Measurements from ENCODE around the gene CREB3L1. TPM values are rescaled to one million over a fixed set of nuclear protein-coding genes. Genes with fewer than 3 reads are reported as not detected.

Gene CREB3L1
- total and polyA plus RNA-seq, 7 donors = 0.66 to 63.1 (median 7.2) TPM

DNA sequence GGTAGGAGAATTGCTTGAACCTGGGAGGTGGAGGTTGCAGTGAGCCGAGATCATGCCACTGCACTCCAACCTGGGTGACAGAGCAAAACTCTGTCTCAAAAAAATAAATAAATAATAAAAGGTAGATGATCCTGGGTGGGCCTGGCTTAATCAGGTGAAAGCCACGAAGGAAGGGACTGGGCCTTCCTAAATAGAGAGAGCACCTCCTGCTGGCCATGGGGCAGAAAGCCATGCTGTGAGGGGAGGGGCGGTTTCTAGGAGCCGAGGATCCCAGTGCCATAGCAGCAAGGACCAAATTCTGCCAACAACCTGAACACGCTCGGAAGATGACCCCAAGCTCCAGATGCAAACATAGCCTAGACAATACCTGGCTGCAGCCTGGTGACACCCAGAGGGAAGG lies 45.3 kb downstream of the CREB3L1 start:
- WGBS, 2 donors = 85 to 89% methylated on average over 6 of the region's 6 CpGs
- H3K27me3 ChIP-seq = no peaks in the 10 kb centered on the region
- H3K4me3 ChIP-seq = no peak overlapping the region
- peaks cover 0 to under 1% (median 0%) of the 10 kb centered on the region in 4 donors for H3K36me3 ChIP-seq
- intact Hi-C loops (cut with DNase I) = no loop called here
- no peak for TF ChIP-seq POLR2A (IDR thresholded peaks at IDR 0.05)
- no peak overlapping the region for H3K27ac ChIP-seq
- DNase-seq = no peak
- H3K9me3 ChIP-seq = no peaks in the 10 kb centered on the region
- H3K4me1 ChIP-seq = no peaks in the 10 kb centered on the region

DNA sequence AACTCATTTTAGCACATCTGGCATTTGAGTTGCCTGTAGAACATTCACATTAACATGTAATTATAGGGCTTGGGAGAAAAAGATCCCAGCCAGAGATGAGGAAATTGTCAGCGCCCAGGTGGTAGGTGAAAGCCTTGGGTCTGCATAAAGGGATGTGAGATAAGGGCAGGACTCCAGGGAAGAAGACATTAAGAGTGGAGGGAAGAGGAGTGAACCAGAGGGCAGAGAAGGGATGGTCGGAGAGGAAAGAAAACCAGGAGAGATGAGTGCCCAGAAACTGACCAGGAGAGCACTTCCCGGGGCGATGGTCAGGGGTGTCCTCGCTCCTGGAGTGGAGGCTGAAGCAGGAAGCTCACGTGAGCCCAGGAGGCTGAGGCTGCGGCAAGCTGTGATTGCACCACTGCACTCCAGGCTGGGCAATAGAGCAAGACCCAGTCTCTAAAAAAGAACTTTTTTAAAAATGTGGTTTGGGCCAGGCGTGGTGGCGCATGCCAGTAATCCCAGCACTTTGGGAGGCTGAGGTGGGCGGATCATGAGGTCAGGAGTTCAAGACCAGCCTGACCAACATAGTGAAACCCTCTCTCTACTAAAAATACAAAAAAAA lies 49.5 kb downstream of the CREB3L1 start:
- peaks cover 0 to 41% (median 28%) of the 10 kb centered on the region in 3 donors for H3K27me3 ChIP-seq
- TF ChIP-seq POLR2AphosphoS5 (IDR thresholded peaks at IDR 0.05) (no peak), POLR2A (IDR thresholded peaks at IDR 0.05) (no peak), EP300 (IDR thresholded peaks at IDR 0.05) (no peak)
- TF ChIP-seq, protein P1, sequence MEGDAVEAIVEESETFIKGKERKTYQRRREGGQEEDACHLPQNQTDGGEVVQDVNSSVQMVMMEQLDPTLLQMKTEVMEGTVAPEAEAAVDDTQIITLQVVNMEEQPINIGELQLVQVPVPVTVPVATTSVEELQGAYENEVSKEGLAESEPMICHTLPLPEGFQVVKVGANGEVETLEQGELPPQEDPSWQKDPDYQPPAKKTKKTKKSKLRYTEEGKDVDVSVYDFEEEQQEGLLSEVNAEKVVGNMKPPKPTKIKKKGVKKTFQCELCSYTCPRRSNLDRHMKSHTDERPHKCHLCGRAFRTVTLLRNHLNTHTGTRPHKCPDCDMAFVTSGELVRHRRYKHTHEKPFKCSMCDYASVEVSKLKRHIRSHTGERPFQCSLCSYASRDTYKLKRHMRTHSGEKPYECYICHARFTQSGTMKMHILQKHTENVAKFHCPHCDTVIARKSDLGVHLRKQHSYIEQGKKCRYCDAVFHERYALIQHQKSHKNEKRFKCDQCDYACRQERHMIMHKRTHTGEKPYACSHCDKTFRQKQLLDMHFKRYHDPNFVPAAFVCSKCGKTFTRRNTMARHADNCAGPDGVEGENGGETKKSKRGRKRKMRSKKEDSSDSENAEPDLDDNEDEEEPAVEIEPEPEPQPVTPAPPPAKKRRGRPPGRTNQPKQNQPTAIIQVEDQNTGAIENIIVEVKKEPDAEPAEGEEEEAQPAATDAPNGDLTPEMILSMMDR (IDR thresholded peaks at IDR 0.05) = no peak
- H3K4me3 ChIP-seq = no peak overlapping the region
- no peaks in the 10 kb centered on the region for H3K9me3 ChIP-seq
- intact Hi-C loops (cut with DNase I) = no loop called here
- peaks cover 0 to 3% (median 0%) of the 10 kb centered on the region in 4 donors for H3K4me1 ChIP-seq
- DNase-seq = no peak
- no peaks in the 10 kb centered on the region for H3K36me3 ChIP-seq
- 89 to 90% methylated on average over 10 of the region's 10 CpGs for WGBS, 2 donors
- no peak overlapping the region for H3K27ac ChIP-seq

DNA sequence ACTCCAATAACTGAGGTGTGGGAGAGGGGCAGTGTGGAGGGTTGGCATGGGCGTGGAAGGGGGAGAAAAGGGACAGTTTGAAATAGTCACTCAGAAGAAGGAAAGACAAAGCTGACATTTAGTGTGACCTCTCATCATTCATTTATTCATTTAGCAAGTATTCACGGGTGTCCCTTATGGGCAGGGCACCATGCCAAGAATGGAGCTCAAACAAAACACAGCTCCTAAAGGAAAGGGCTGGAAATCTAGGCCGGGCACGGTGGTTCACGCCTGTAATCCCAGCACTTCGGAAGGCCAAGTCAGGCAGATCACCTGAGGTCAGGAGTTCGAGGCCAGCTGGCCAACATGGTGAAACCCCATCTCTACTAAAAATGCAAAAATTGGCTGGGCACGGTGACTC lies 50.4 kb downstream of the CREB3L1 start:
- intact Hi-C loops (cut with DNase I) = no loop called here
- Histone ChIP-seq H3K4me3 (no peak overlapping the region), H3K27ac (no peak overlapping the region), H3K36me3 (no peaks in the 10 kb centered on the region), H3K4me1 (peaks cover 0 to 10% (median 7%) of the 10 kb centered on the region in 4 donors), H3K27me3 (peaks cover 9 to 50% (median 36%) of the 10 kb centered on the region in 3 donors), H3K9me3 (no peaks in the 10 kb centered on the region)
- TF ChIP-seq POLR2A (IDR thresholded peaks at IDR 0.05) (no peak), POLR2AphosphoS5 (IDR thresholded peaks at IDR 0.05) (no peak), EP300 (IDR thresholded peaks at IDR 0.05) (no peak)
- TF ChIP-seq, protein P1 (IDR thresholded peaks at IDR 0.05) = no peak
- 38 to 69% methylated on average over 8 of the region's 8 CpGs for WGBS, 2 donors
- no peak for DNase-seq

DNA sequence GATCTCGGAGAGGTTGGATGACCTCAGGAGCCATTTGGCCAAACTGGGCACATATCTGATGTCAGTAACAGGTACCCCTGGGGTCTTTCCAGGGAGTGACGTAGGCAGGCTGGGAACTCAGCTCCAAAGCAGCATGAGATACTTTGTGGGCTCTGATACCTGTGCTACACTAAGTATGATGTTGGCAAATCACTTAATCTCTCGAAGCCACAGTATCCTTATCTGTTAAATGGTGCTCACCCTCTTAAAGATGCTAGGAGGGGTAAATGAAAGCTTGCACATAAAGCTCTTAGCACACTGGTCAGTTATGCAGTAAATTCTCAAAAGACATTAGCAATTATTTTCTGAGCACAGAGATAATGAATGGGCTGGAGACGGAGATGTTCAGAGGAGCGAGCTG lies 52.7 kb downstream of the CREB3L1 start:
- no peak overlapping the region for H3K4me3 ChIP-seq
- 66 to 90% methylated on average over 5 of the region's 5 CpGs for WGBS, 2 donors
- no peak for DNase-seq

DNA sequence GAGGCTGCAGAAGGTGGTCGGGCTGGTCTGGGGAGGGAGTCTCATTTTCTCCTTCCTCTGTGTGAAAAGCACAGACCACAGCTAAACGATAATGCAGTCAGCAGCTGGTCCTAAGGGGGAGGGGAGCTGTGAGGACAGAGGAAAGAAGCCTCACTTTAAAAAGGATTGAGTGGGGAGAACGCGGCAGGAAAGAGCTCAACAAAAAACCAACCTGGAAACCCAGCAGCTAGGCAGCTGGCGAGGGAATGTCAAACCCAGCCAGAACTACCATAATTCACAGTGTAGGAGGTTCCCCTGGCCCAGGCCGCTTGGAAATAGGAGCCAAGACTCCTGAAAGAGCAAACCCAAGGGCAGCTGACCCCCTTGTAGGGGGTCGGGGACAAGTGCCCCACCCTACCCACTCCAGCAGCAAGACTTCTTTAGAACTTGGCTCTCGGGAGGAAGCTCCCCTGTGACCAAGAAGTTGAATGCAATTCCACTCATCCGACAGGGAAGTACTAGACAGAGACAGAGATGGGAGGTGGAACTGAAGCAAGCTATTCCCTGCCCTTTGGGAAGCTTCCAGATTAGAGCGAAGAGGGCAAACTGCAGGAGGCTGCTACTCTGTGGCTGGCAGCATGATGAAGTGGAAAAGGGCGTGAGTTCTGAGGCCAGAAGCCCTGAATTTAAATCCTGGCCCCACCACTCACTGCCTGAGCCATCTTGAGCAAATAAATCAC lies 53.3 kb downstream of the CREB3L1 start:
- Histone ChIP-seq H3K27ac (no peak overlapping the region), H3K36me3 (no peaks in the 10 kb centered on the region), H3K4me3 (no peak overlapping the region), H3K27me3 (peaks cover 15 to 66% (median 48%) of the 10 kb centered on the region in 3 donors), H3K4me1 (peaks cover 0 to 19% (median 14%) of the 10 kb centered on the region in 4 donors), H3K9me3 (no peaks in the 10 kb centered on the region)
- no peak for TF ChIP-seq EP300 (IDR thresholded peaks at IDR 0.05)
- TF ChIP-seq POLR2AphosphoS5 (IDR thresholded peaks at IDR 0.05) = no peak
- DNase-seq = no peak
- WGBS, 2 donors = 32 to 57% methylated on average over 11 of the region's 11 CpGs
- intact Hi-C loops (cut with DNase I) = no loop called here

More for the DNA sequence above, 52.7 kb downstream of the CREB3L1 start:
- TF ChIP-seq POLR2AphosphoS5 (IDR thresholded peaks at IDR 0.05) (no peak), POLR2A (IDR thresholded peaks at IDR 0.05) (no peak), EP300 (IDR thresholded peaks at IDR 0.05) (no peak)
- TF ChIP-seq, protein P1 (IDR thresholded peaks at IDR 0.05) = no peak
- Histone ChIP-seq H3K4me1 (peaks cover 0 to 19% (median 14%) of the 10 kb centered on the region in 4 donors), H3K27me3 (peaks cover 15 to 66% (median 48%) of the 10 kb centered on the region in 3 donors), H3K36me3 (no peaks in the 10 kb centered on the region), H3K9me3 (no peaks in the 10 kb centered on the region), H3K27ac (no peak overlapping the region)
- intact Hi-C loops (cut with DNase I) = no loop called here

Measured in sigmoid colon (tissue), 7 donors.